ENCODE data around the gene SYNE3. TPM values are rescaled to one million over a fixed set of nuclear protein-coding genes. Genes with fewer than 3 reads are reported as not detected.

SYNE3 gene
- total and polyA plus RNA-seq, 4 donors, result 0.47 to 9.0 (median 4.7) TPM

- peak in 1 of 2 donors; percentile 26 for TF ChIP-seq RXRA (IDR thresholded peaks at IDR 0.05)
- TF ChIP-seq NR2F2 (IDR thresholded peaks at IDR 0.05), result peak; percentile 10
- TF ChIP-seq HNF4A (conservative IDR thresholded peaks at IDR 0.05), result no peak
- Histone ChIP-seq H3K27me3 (ENCODE audit: control insufficient read depth in 4 of 4, insufficient read depth in 4 of 4, low read length in 3 of 4) (no peaks in the 10 kb centered on the region), H3K36me3 (ENCODE audit: control insufficient read depth in 4 of 4, insufficient read depth in 3 of 4, low read depth in 1 of 4, low read length in 3 of 4) (no peaks in the 10 kb centered on the region), H3K9me3 (ENCODE audit: control insufficient read depth in 4 of 4, low read length in 3 of 4) (no peaks in the 10 kb centered on the region), H3K9ac (ENCODE audit: low read depth in 1 of 2, low read length in 2 of 2) (peak overlapping the region; percentile 58 to 76), H3K4me3 (ENCODE audit: low read depth in 1 of 3, low read length in 3 of 3) (no peak overlapping the region), H3K4me1 (ENCODE audit: control insufficient read depth in 4 of 4, insufficient read depth in 4 of 4, low read length in 3 of 4) (peaks cover 6 to 73% (median 68%) of the 10 kb centered on the region in 4 donors), H3K27ac (ENCODE audit: low read depth in 1 of 2, low read length in 2 of 2) (peak overlapping the region; percentile 91 to 92)
- WGBS, result 42% methylated on average over 9 of the region's 9 CpGs
- no peak for DNase-seq (ENCODE audit: low spot score)
Observed at GRCh38 chr14:95526483-95527386, 10.3 kb upstream of the SYNE3 start.

- Histone ChIP-seq H3K4me1 (ENCODE audit: control insufficient read depth in 4 of 4, insufficient read depth in 4 of 4, low read length in 3 of 4) (peaks cover 6 to 68% (median 61%) of the 10 kb centered on the region in 4 donors), H3K9ac (ENCODE audit: low read depth in 1 of 2, low read length in 2 of 2) (no peak overlapping the region), H3K4me3 (ENCODE audit: low read depth in 1 of 3, low read length in 3 of 3) (no peak overlapping the region), H3K36me3 (ENCODE audit: control insufficient read depth in 4 of 4, insufficient read depth in 3 of 4, low read depth in 1 of 4, low read length in 3 of 4) (no peaks in the 10 kb centered on the region), H3K9me3 (ENCODE audit: control insufficient read depth in 4 of 4, low read length in 3 of 4) (no peaks in the 10 kb centered on the region), H3K27ac (ENCODE audit: low read depth in 1 of 2, low read length in 2 of 2) (peak overlapping the region; percentile 91 to 92), H3K27me3 (ENCODE audit: control insufficient read depth in 4 of 4, insufficient read depth in 4 of 4, low read length in 3 of 4) (no peaks in the 10 kb centered on the region)
- no peak for DNase-seq (ENCODE audit: low spot score)
- WGBS, result 82% methylated on average over 5 of the region's 5 CpGs
- TF ChIP-seq ZBTB33 (IDR thresholded peaks at IDR 0.05) (no peak), JUND (IDR thresholded peaks at IDR 0.05) (no peak), FOXA1 (IDR thresholded peaks at IDR 0.05) (no peak), SP1 (IDR thresholded peaks at IDR 0.05) (no peak), RXRA (IDR thresholded peaks at IDR 0.05) (no peak), GABPA (IDR thresholded peaks at IDR 0.05 in 1 of 2, conservative IDR thresholded peaks at IDR 0.05 in 1 of 2) (no peak), YY1 (IDR thresholded peaks at IDR 0.05) (no peak), MAX (IDR thresholded peaks at IDR 0.05) (no peak), ATF3 (IDR thresholded peaks at IDR 0.05) (no peak), FOXA2 (IDR thresholded peaks at IDR 0.05) (no peak), EGR1 (IDR thresholded peaks at IDR 0.05; ENCODE audit: low read depth in 2 of 2) (no peak), REST (IDR thresholded peaks at IDR 0.05) (no peak), CTCF (IDR thresholded peaks at IDR 0.05; ENCODE audit: low read depth, low read length, missing input control) (no peak), NR2F2 (IDR thresholded peaks at IDR 0.05) (no peak), TAF1 (conservative IDR thresholded peaks at IDR 0.05) (no peak), RAD21 (IDR thresholded peaks at IDR 0.05) (no peak)
Observed at GRCh38 chr14:95525999-95526398, 9.5 kb upstream of the SYNE3 start.

Data from liver (tissue), 9 donors.